Ishikawa (cell line): ENCODE measurements around the gene NLGN3.

ENCODE experiments used
- EP300 ChIP-seq: IDR thresholded peaks from 2 replicates; pipeline ENCODE4 v1.6.1; 2012; ENCODE audit warnings: borderline replicate concordance
- RAD21 ChIP-seq: IDR thresholded peaks from 2 replicates; pipeline ENCODE4 v1.6.1; 2012; ENCODE audit warnings: low read depth
- USF1 ChIP-seq: IDR thresholded peaks from 2 replicates; pipeline ENCODE4 v1.6.1; 2012

GRCh38 chrX:71214152-71214551 lies 69.5 kb downstream of the NLGN3 start:
- TF ChIP-seq RAD21 (no peak), USF1 (no peak), EP300 (no peak)
